ENCODE measurements around the gene ZBTB25.

DNA sequence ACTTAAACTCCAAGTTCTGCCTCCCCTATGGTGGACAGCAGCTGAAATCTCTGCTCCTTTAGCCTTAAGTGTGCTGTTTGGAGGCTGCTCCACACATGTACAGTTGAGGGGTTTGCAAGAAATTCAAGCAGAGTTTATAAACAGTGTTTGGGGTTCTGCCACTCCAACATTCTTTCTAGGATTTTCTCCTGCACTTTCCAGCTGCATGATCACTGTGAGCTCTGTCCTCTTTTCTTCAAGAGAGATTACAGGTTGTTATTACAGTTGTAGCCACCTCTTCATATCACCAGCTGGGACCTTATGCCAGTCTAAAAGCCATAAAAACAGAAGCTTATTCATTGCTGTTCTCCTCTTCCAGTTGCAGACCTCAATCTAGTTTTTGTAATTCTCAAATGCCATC is 8.4 kb downstream of the ZBTB25 start:
- TF ChIP-seq POLR2A (IDR thresholded peaks at IDR 0.05; ENCODE audit: low read depth, low read length) (no peak), TAF1 (IDR thresholded peaks at IDR 0.05; ENCODE audit: borderline replicate concordance, low read depth, low read length) (no peak), POLR2AphosphoS5 (IDR thresholded peaks at IDR 0.05; ENCODE audit: low read depth, low read length) (no peak)
